K562 (cell line): ENCODE measurements around the gene PLEKHA6. TPM values are rescaled to one million over a fixed set of nuclear protein-coding genes. Genes with fewer than 3 reads are reported as not detected.

Source experiments
- ATAC-seq: fragments of 200-7000 bp; cut with Tn5 transposase; 3 replicates; pipeline ENCODE4 v1.9.1; 2020; ENCODE audit warnings: moderate library complexity
- BruUV-seq: library from RNA; stranded (reverse); fragments of 400-500 nt; replicated peaks from 2 replicates; lab custom pipeline; 2021; lab: Mats Ljungman, UMichigan
- CTCF ChIA-PET: fragments of 300-600 bp; formaldehyde crosslinking; extraction: SDS; loops from one replicate; lab custom pipeline; 2021; ENCODE audit warnings: low intra/inter-chr PET ratio; lab: Yijun Ruan, JAX
- POLR2A ChIA-PET: fragments of 300-600, 350-650 bp; sonication (Branson Sonifier 250); formaldehyde crosslinking; extraction: SDS; loops from one replicate; lab custom pipeline; 2021; ENCODE audit warnings: antibody characterized with exemption, inconsistent platforms; lab: Yijun Ruan, JAX
- DNase-seq, 4 experiments: peaks; one replicate each; pipeline versions ENCODE4 v3.0.0 to v3.0.0-alpha.2; 2011 to 2018; ENCODE audit warnings: low spot score in 3 of 4, mixed read lengths in 3 of 4; ENCODE audit errors: extremely low read depth in 1 of 4
- FAIRE-seq: peaks from 2 replicates; lab custom pipeline; 2011; peaks lifted over from hg19 to GRCh38; lab: Jason Lieb, UNC
- H2AFZ ChIP-seq: 2 replicates; pipeline ENCODE4 v1.6.0; 2011; ENCODE audit warnings: low read depth, low read length, control low read depth, inconsistent platforms
- H3K27ac ChIP-seq: fragments of 200-600 bp; 3 replicates; pipeline ENCODE4 v1.8.0; 2011; ENCODE audit warnings: low read depth, mild to moderate bottlenecking, control low read depth, inconsistent platforms, low read length, moderate library complexity, mixed read lengths; ENCODE audit errors: extremely low read depth
- H3K27me3 ChIP-seq, 2 experiments: fragments of 300-600 bp in 1 of 2; 2 replicates in 1 of 2; 3 replicates in 1 of 2; pipeline versions ENCODE4 v1.6.0 to v1.8.0; 2011; ENCODE audit warnings: inconsistent platforms in 2 of 2, low read length in 2 of 2, mild to moderate bottlenecking in 1 of 2, mixed read lengths in 1 of 2, moderate library complexity in 1 of 2; ENCODE audit not compliant: control insufficient read depth in 2 of 2, insufficient read depth in 2 of 2
- H3K36me3 ChIP-seq: fragments of 300-600 bp; 3 replicates; pipeline ENCODE4 v1.8.0; 2011; ENCODE audit warnings: mild to moderate bottlenecking, low read length, inconsistent platforms; ENCODE audit not compliant: control insufficient read depth, insufficient read depth
- H3K4me1 ChIP-seq, 2 experiments: fragments of 200-600 bp in 1 of 2; replicated peaks in 1 of 2; 2 replicates in 1 of 2; 3 replicates in 1 of 2; pipeline versions ENCODE4 v1.5.1 to v1.8.0; 2011; ENCODE audit warnings: inconsistent platforms in 2 of 2, low read length in 2 of 2, mild to moderate bottlenecking in 1 of 2, mixed read lengths in 1 of 2, moderate library complexity in 1 of 2; ENCODE audit not compliant: control insufficient read depth in 2 of 2, insufficient read depth in 2 of 2
- H3K4me2 ChIP-seq: 2 replicates; pipeline ENCODE4 v1.6.1; 2011; ENCODE audit warnings: low read length, control low read depth, inconsistent platforms, mixed read lengths; ENCODE audit not compliant: insufficient read depth
- H3K4me3 ChIP-seq: fragments of 200-600 bp; sonication (generic), shearing (Covaris generic); 2 replicates; pipeline ENCODE4 v1.5.1; 2016; ENCODE audit warnings: control low read depth, inconsistent platforms
- H3K79me2 ChIP-seq: fragments of 200-600 bp; 3 replicates; pipeline ENCODE4 v1.8.0; 2011; ENCODE audit warnings: low read length, inconsistent platforms; ENCODE audit not compliant: control insufficient read depth, insufficient read depth
- H3K9ac ChIP-seq, 2 experiments: 2 replicates each; pipeline versions ENCODE4 v1.6.0 to v1.6.1; 2011; ENCODE audit warnings: low read depth in 2 of 2, low read length in 2 of 2, control low read depth in 1 of 2, inconsistent platforms in 1 of 2, mild to moderate bottlenecking in 1 of 2, mixed read lengths in 1 of 2; ENCODE audit not compliant: insufficient read depth in 1 of 2
- H3K9me1 ChIP-seq: one replicate; pipeline ENCODE4 v1.6.0; 2011; ENCODE audit warnings: inconsistent platforms, mild to moderate bottlenecking, low read length, moderate library complexity; ENCODE audit not compliant: control insufficient read depth, insufficient read depth
- H3K9me3 ChIP-seq: replicated peaks from 2 replicates; pipeline ENCODE4 v1.5.1; 2011; ENCODE audit warnings: low read depth, low read length, inconsistent platforms; ENCODE audit not compliant: control insufficient read depth, insufficient read depth
- H4K20me1 ChIP-seq: replicated peaks from 2 replicates; pipeline ENCODE4 v1.6.1; 2011; ENCODE audit warnings: low read length, inconsistent platforms, mixed read lengths; ENCODE audit not compliant: control insufficient read depth, insufficient read depth
- BCL6 ChIP-seq: fragments of 250-450 bp; sonication (Bioruptor Pico); IDR thresholded peaks from 2 replicates; pipeline ENCODE4 v1.4.0; 2020
- BMI1 ChIP-seq: fragments of 150-350 bp; IDR thresholded peaks from 2 replicates; pipeline ENCODE4 v1.6.1; 2014; ENCODE audit warnings: low read length
- C11orf30 ChIP-seq: fragments of 450-650 bp; IDR thresholded peaks from 2 replicates; pipeline ENCODE4 v1.6.1; 2016; ENCODE audit warnings: low read depth, mild to moderate bottlenecking
- CCAR2 ChIP-seq: fragments of 200-400 bp; formaldehyde crosslinking; IDR thresholded peaks from 2 replicates; pipeline ENCODE4 v1.6.1; 2017; ENCODE audit warnings: mild to moderate bottlenecking, low read depth, low read length
- NCOR1 ChIP-seq: fragments of 450-650 bp; IDR thresholded peaks from 2 replicates; pipeline ENCODE4 v1.6.1; 2016; ENCODE audit warnings: mild to moderate bottlenecking, moderate library complexity
- NR3C1 ChIP-seq: sonication (generic); formaldehyde crosslinking; IDR thresholded peaks from 2 replicates; pipeline ENCODE4 v1.8.1; 2022; ENCODE audit warnings: missing genetic modification reagents
- PCBP1 ChIP-seq: fragments of 200-400 bp; formaldehyde crosslinking; IDR thresholded peaks from 2 replicates; pipeline ENCODE4 v1.6.1; 2018; ENCODE audit warnings: mild to moderate bottlenecking, low read depth, low read length; ENCODE audit not compliant: poor library complexity, severe bottlenecking
- RBBP5 ChIP-seq: fragments of 200-600 bp; sonication (generic); IDR thresholded peaks from 2 replicates; pipeline ENCODE4 v1.6.1; 2012; ENCODE audit warnings: borderline replicate concordance, mild to moderate bottlenecking, low read length, control low read depth, inconsistent platforms; ENCODE audit not compliant: insufficient read depth, poor library complexity, severe bottlenecking
- STAT5B ChIP-seq: fragments of 250-450 bp; sonication (Bioruptor Pico); IDR thresholded peaks from 2 replicates; pipeline ENCODE4 v1.8.0; 2021; ENCODE audit warnings: mild to moderate bottlenecking, inconsistent platforms
- XRCC4 ChIP-seq: IDR thresholded peaks from one replicate; pipeline ENCODE4 v1.6.1; 2011; ENCODE audit not compliant: insufficient read depth, insufficient read length; ENCODE audit errors: extremely low read depth
- XRCC5 ChIP-seq: fragments of 200-400 bp; formaldehyde crosslinking; IDR thresholded peaks from 2 replicates; pipeline ENCODE4 v1.6.1; 2017; ENCODE audit warnings: low read depth, mild to moderate bottlenecking, low read length
- ZFP30 ChIP-seq: fragments of 250-450 bp; sonication (Bioruptor Pico); IDR thresholded peaks from 2 replicates; pipeline ENCODE4 v1.8.0; 2022; ENCODE audit warnings: moderate library complexity, mild to moderate bottlenecking, inconsistent platforms, borderline replicate concordance
- ZFPM2 ChIP-seq: fragments of 250-450 bp; sonication (Bioruptor Pico); IDR thresholded peaks from 2 replicates; pipeline ENCODE4 v1.5.1; 2022; ENCODE audit warnings: mild to moderate bottlenecking
- ZNF584 ChIP-seq: fragments of 200-800 bp; sonication (Bioruptor generic); IDR thresholded peaks from 2 replicates; pipeline ENCODE4 v1.6.1; 2016; ENCODE audit warnings: low read depth, mild to moderate bottlenecking, missing genetic modification characterization, missing compliant biosample characterization
- in situ Hi-C: fragments of 300-500 bp; cut with MboI; formaldehyde crosslinking; loops from 4 replicates; pipeline ENCODE4 v1.15.0; 2018; ENCODE audit warnings: inconsistent platforms, mixed read lengths
- intact Hi-C: fragments of 100-400 bp; cut with micrococcal nuclease; formaldehyde crosslinking; loops from 2 replicates; pipeline ENCODE4 v1.14.2; 2022
- polyA plus RNA-seq, 8 experiments: library from polyadenylated mRNA; depleted of rRNA in 4 of 8; stranded (reverse) in 5 of 8; unstranded in 3 of 8; fragments of >200 nt; fragmentation: Nextera tagmentation in 2 of 8; fragmentation: Illumina TruSeq in 1 of 8; extraction: Ambion mirVana in 2 of 8; extraction: Trizol in 1 of 8; gene quantifications; 2 replicates each; pipeline versions ENCODE4 v1.2.1 to v1.2.3, GENCODE V29; 2011 to 2014; ENCODE audit warnings: inconsistent platforms in 1 of 8, missing spikeins in 1 of 8
- total RNA-seq, 7 experiments: library from RNA; depleted of rRNA in 6 of 7; stranded (reverse); fragments of >200 nt in 6 of 7; fragmentation: Illumina TruSeq in 2 of 7; extraction: Trizol in 2 of 7; gene quantifications; 2 replicates each; pipeline versions ENCODE4 v1.2.1 to v1.2.3, GENCODE V29; 2011 to 2021; ENCODE audit warnings: low replicate concordance in 1 of 7
- TF ChIP-seq, protein P1 (sequence below): sonication (generic); formaldehyde crosslinking; IDR thresholded peaks from 2 replicates; pipeline ENCODE4 v1.8.0; 2022; ENCODE audit warnings: mild to moderate bottlenecking, missing genetic modification reagents
- TF ChIP-seq, protein P2 (sequence below), 3 experiments: fragments of 200-800 bp in 1 of 3; sonication (Bioruptor generic) in 1 of 3; sonication (generic) in 1 of 3; formaldehyde crosslinking in 1 of 3; IDR thresholded peaks; 2 replicates each; pipeline versions ENCODE4 v1.6.1 to v1.8.0; 2016 to 2022; ENCODE audit warnings: mild to moderate bottlenecking in 2 of 3, missing compliant biosample characterization in 2 of 3, missing genetic modification characterization in 2 of 3, missing genetic modification reagents in 1 of 3

The PLEKHA6 gene
- total and polyA plus RNA-seq, 9 of the 15 experiments (the other 6 are each of a cell fraction or from before 2014, with no cell fraction given) = under 0.01 to 0.33 (median 0.01) TPM; not detected in 4

GRCh38 chr1:204341380-204341779 lies 18.3 kb downstream of the PLEKHA6 start:
- in situ Hi-C loops (no loop called here), intact Hi-C loops (no loop called here)
- no peak overlapping the region for H3K4me2 ChIP-seq
- H3K9ac ChIP-seq = no peak overlapping the region
- ChIA-PET CTCF (no interaction called here), POLR2A (interaction anchor here (1.3 to 3.2 kb wide), 5 partner anchors 8 to 19 kb away, joined by 3 to 16 read pairs (median 6); no protein-coding TSS in a partner anchor)
- H2AFZ ChIP-seq = no peak overlapping the region
- no peak overlapping the region for H3K4me3 ChIP-seq
- H3K4me1 ChIP-seq = no peaks in the 10 kb centered on the region; a peak in 1 of 5 replicates
- DNase-seq = no peak
- no peak for FAIRE-seq
- peaks cover 57 to 71% of the 10 kb centered on the region in 2 experiments for H3K27me3 ChIP-seq
- H4K20me1 ChIP-seq = 0 out of 2 replicates have a peak, but pooled peaks cover 3% of the 10 kb centered on the region
- H3K27ac ChIP-seq = no peak overlapping the region
- H3K9me3 ChIP-seq = no peaks in the 10 kb centered on the region
- ATAC-seq = no peak
- BruUV-seq = no TSS peak
- H3K9me1 ChIP-seq = no peaks in the 10 kb centered on the region
- no peaks in the 10 kb centered on the region for H3K79me2 ChIP-seq
- H3K36me3 ChIP-seq = no peaks in the 10 kb centered on the region
- no peak for TF ChIP-seq C11orf30
- TF ChIP-seq XRCC5 = no peak
- TF ChIP-seq, protein P1, sequence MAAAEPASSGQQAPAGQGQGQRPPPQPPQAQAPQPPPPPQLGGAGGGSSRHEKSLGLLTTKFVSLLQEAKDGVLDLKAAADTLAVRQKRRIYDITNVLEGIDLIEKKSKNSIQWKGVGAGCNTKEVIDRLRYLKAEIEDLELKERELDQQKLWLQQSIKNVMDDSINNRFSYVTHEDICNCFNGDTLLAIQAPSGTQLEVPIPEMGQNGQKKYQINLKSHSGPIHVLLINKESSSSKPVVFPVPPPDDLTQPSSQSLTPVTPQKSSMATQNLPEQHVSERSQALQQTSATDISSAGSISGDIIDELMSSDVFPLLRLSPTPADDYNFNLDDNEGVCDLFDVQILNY (CRISPR knock-in tag) = no peak
- TF ChIP-seq NCOR1 = no peak
- no peak for TF ChIP-seq STAT5B (CRISPR knock-in tag)
- no peak for TF ChIP-seq RBBP5
- no peak for TF ChIP-seq ZFPM2 (CRISPR knock-in tag)
- no peak for TF ChIP-seq BCL6
- TF ChIP-seq NR3C1 (CRISPR knock-in tag) = no peak
- TF ChIP-seq XRCC4 = no peak
- TF ChIP-seq, protein P2, sequence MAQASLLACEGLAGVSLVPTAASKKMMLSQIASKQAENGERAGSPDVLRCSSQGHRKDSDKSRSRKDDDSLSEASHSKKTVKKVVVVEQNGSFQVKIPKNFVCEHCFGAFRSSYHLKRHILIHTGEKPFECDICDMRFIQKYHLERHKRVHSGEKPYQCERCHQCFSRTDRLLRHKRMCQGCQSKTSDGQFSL (CRISPR knock-in tag; IDR thresholded peaks at IDR 0.05) = no peak
- TF ChIP-seq, protein P2 (tag; IDR thresholded peaks at IDR 0.05) = no peak
- TF ChIP-seq CCAR2 = no peak
- no peak for TF ChIP-seq PCBP1
- no peak for TF ChIP-seq ZFP30 (CRISPR knock-in tag)
- no peak for TF ChIP-seq ZNF584 (CRISPR knock-in tag)
- TF ChIP-seq BMI1 = no peak
